H1 (cell line): Measurements from ENCODE around the gene NEUROG1. TPM values are rescaled to one million over a fixed set of nuclear protein-coding genes. Genes with fewer than 3 reads are reported as not detected.

Source experiments
- CTCF ChIA-PET: fragments of 300-600 bp; sonication (Branson Sonifier 250); formaldehyde crosslinking; loops from one replicate; lab custom pipeline; 2021; ENCODE audit not compliant: partially characterized antibody; lab: Charles Lee
- POLR2A ChIA-PET: fragments of 300-600 bp; sonication (Branson Sonifier 250); formaldehyde crosslinking; loops from one replicate; lab custom pipeline; 2021; ENCODE audit warnings: inconsistent platforms; ENCODE audit not compliant: partially characterized antibody; lab: Charles Lee
- DNase-seq, 2 experiments: peaks; one replicate each; pipeline versions ENCODE4 v3.0.0 to v3.0.0-alpha.2; 2010 to 2022; ENCODE audit warnings: low spot score in 2 of 2, low read depth in 1 of 2, mixed read lengths in 1 of 2
- FAIRE-seq: peaks from 2 replicates; lab custom pipeline; 2011; peaks lifted over from hg19 to GRCh38; lab: Jason Lieb, UNC
- H2AFZ ChIP-seq: 2 replicates; pipeline ENCODE4 v1.8.1; 2012; ENCODE audit warnings: low read length, inconsistent platforms
- H2AK5ac ChIP-seq: 2 replicates; pipeline ENCODE4 v1.6.1; 2013; ENCODE audit warnings: low read depth, low read length
- H2BK120ac ChIP-seq: replicated peaks from 2 replicates; pipeline ENCODE3; 2013; ENCODE audit warnings: low read depth, low read length, inconsistent platforms
- H2BK12ac ChIP-seq: 2 replicates; pipeline ENCODE4 v1.6.1; 2013; ENCODE audit warnings: low read depth, low read length
- H2BK15ac ChIP-seq: 2 replicates; pipeline ENCODE4 v1.6.1; 2013; ENCODE audit warnings: low read length
- H2BK20ac ChIP-seq: 2 replicates; pipeline ENCODE4 v1.6.1; 2013; ENCODE audit warnings: low read length
- H2BK5ac ChIP-seq: 2 replicates; pipeline ENCODE4 v1.6.1; 2013; ENCODE audit warnings: low read depth, low read length
- H3K14ac ChIP-seq: 2 replicates; pipeline ENCODE4 v1.6.1; 2013; ENCODE audit warnings: inconsistent platforms; ENCODE audit not compliant: insufficient read length
- H3K18ac ChIP-seq: 2 replicates; pipeline ENCODE4 v1.6.1; 2013; ENCODE audit warnings: low read length; ENCODE audit errors: extremely low read depth
- H3K23ac ChIP-seq: 2 replicates; pipeline ENCODE4 v1.6.1; 2013; ENCODE audit warnings: inconsistent platforms; ENCODE audit not compliant: insufficient read length
- H3K23me2 ChIP-seq: 2 replicates; pipeline ENCODE4 v1.6.1; 2013; ENCODE audit warnings: low read depth, low read length
- H3K27ac ChIP-seq: 2 replicates; pipeline ENCODE4 v1.6.1; 2011; ENCODE audit warnings: low read depth, low read length, inconsistent platforms
- H3K27me3 ChIP-seq, 4 experiments: replicated peaks in 1 of 4; 1 replicate in 1 of 4; 2 replicates in 3 of 4; pipeline versions ENCODE4 v1.6.1 to v1.8.1; 2011 to 2013; ENCODE audit warnings: low read length in 3 of 4, mild to moderate bottlenecking in 3 of 4, inconsistent platforms in 2 of 4, mixed read lengths in 2 of 4, moderate library complexity in 1 of 4; ENCODE audit not compliant: control insufficient read depth in 3 of 4, insufficient read depth in 3 of 4; ENCODE audit errors: extremely low read depth in 1 of 4
- H3K36me3 ChIP-seq, 4 experiments: 2 replicates each; pipeline versions ENCODE4 v1.6.1 to v1.8.1; 2011 to 2013; ENCODE audit warnings: mild to moderate bottlenecking in 4 of 4, low read length in 3 of 4, moderate library complexity in 2 of 4, control low read depth in 1 of 4, inconsistent platforms in 1 of 4; ENCODE audit not compliant: insufficient read depth in 4 of 4, control insufficient read depth in 2 of 4
- H3K4ac ChIP-seq: replicated peaks from 2 replicates; pipeline ENCODE3; 2013; ENCODE audit warnings: low read length, low read depth, mixed read lengths, inconsistent platforms; ENCODE audit not compliant: insufficient read length
- H3K4me1 ChIP-seq, 4 experiments: replicated peaks in 1 of 4; 1 replicate in 1 of 4; 2 replicates in 3 of 4; pipeline versions ENCODE4 v1.6.1 to v1.8.1; 2011 to 2013; ENCODE audit warnings: low read length in 3 of 4, inconsistent platforms in 2 of 4, mixed read lengths in 1 of 4; ENCODE audit not compliant: insufficient read depth in 4 of 4, control insufficient read depth in 3 of 4
- H3K4me2 ChIP-seq, 2 experiments: 2 replicates each; pipeline versions ENCODE4 v1.6.1 to v1.8.1; 2011 to 2013; ENCODE audit warnings: low read depth in 2 of 2, low read length in 2 of 2, control low read depth in 1 of 2, inconsistent platforms in 1 of 2, mild to moderate bottlenecking in 1 of 2; ENCODE audit not compliant: insufficient read depth in 1 of 2
- H3K4me3 ChIP-seq, 4 experiments: fragments of 200-600, 300-600 bp in 1 of 4; sonication (generic), shearing (Covaris generic), sonication (Bioruptor Twin) in 1 of 4; 2 replicates each; pipeline versions ENCODE4 v1.5.1 to v1.8.1; 2011 to 2016; ENCODE audit warnings: low read length in 4 of 4, low read depth in 3 of 4, control low read depth in 2 of 4, inconsistent platforms in 2 of 4, mild to moderate bottlenecking in 2 of 4, mixed read lengths in 1 of 4, moderate library complexity in 1 of 4; ENCODE audit not compliant: insufficient read depth in 2 of 4; ENCODE audit errors: extremely low read depth in 1 of 4
- H3K56ac ChIP-seq: replicated peaks from 2 replicates; pipeline ENCODE3; 2013; ENCODE audit warnings: low read depth, mild to moderate bottlenecking, mixed read lengths, low read length, inconsistent platforms; ENCODE audit not compliant: insufficient read length
- H3K79me1 ChIP-seq: 2 replicates; pipeline ENCODE4 v1.6.1; 2013; ENCODE audit warnings: low read depth, low read length, control low read depth
- H3K79me2 ChIP-seq, 2 experiments: 2 replicates each; pipeline versions ENCODE4 v1.6.1 to v1.8.1; 2012 to 2013; ENCODE audit warnings: low read length in 2 of 2, mild to moderate bottlenecking in 2 of 2, inconsistent platforms in 1 of 2; ENCODE audit not compliant: insufficient read depth in 2 of 2, control insufficient read depth in 1 of 2
- H3K9ac ChIP-seq, 4 experiments: replicated peaks in 1 of 4; 1 replicate in 1 of 4; 2 replicates in 3 of 4; pipeline versions ENCODE4 v1.6.1 to v1.8.1; 2011 to 2013; ENCODE audit warnings: low read depth in 3 of 4, low read length in 3 of 4, control low read depth in 2 of 4, mild to moderate bottlenecking in 2 of 4, moderate library complexity in 2 of 4, inconsistent platforms in 1 of 4; ENCODE audit errors: extremely low read depth in 1 of 4
- H3K9me3 ChIP-seq, 2 experiments: 2 replicates each; pipeline versions ENCODE4 v1.6.1 to v1.8.1; 2012 to 2013; ENCODE audit warnings: mild to moderate bottlenecking in 2 of 2, moderate library complexity in 2 of 2, control low read depth in 1 of 2, inconsistent platforms in 1 of 2, low read depth in 1 of 2, low read length in 1 of 2, mixed read lengths in 1 of 2; ENCODE audit not compliant: insufficient read depth in 2 of 2
- H4K20me1 ChIP-seq, 2 experiments: replicated peaks in 1 of 2; 2 replicates each; pipeline versions ENCODE3 to v1.8.1; 2011 to 2013; ENCODE audit warnings: inconsistent platforms in 2 of 2, low read length in 2 of 2, mild to moderate bottlenecking in 1 of 2; ENCODE audit not compliant: insufficient read depth in 2 of 2, control insufficient read depth in 1 of 2
- H4K5ac ChIP-seq: 2 replicates; pipeline ENCODE4 v1.6.1; 2013; ENCODE audit warnings: low read length, low read depth, mixed read lengths, inconsistent platforms; ENCODE audit not compliant: insufficient read length
- H4K8ac ChIP-seq: 2 replicates; pipeline ENCODE4 v1.8.0; 2013; ENCODE audit warnings: mild to moderate bottlenecking, moderate library complexity, low read length, inconsistent platforms; ENCODE audit not compliant: insufficient read depth; ENCODE audit errors: extremely low read depth
- H4K91ac ChIP-seq: replicated peaks from 2 replicates; pipeline ENCODE3; 2013; ENCODE audit warnings: low read length, mixed read lengths, inconsistent platforms; ENCODE audit not compliant: insufficient read length
- CBX5 ChIP-seq: fragments of 300-800, 300-1000 bp; sonication (generic); IDR thresholded peaks from 2 replicates; pipeline ENCODE4 v1.7.1; 2016; ENCODE audit warnings: antibody characterized with exemption, low read length, low read depth
- CHD2 ChIP-seq: IDR thresholded peaks from 2 replicates; pipeline ENCODE4 v1.6.1; 2012; ENCODE audit warnings: low read length, improper control_type of control experiment
- CTCF ChIP-seq, 3 experiments: IDR thresholded peaks; 1 replicate in 2 of 3; 2 replicates in 1 of 3; pipeline versions ENCODE4 v1.5.1 to v1.6.1; 2011; ENCODE audit warnings: low read length in 3 of 3, mild to moderate bottlenecking in 3 of 3, inconsistent platforms in 2 of 3, low read depth in 1 of 3, moderate library complexity in 1 of 3; ENCODE audit not compliant: insufficient read depth in 1 of 3; ENCODE audit errors: control extremely low read depth in 1 of 3
- JUN ChIP-seq: IDR thresholded peaks from 2 replicates; pipeline ENCODE4 v1.6.1; 2011; ENCODE audit warnings: low read depth, mild to moderate bottlenecking, improper control_type of control experiment, low read length
- SUZ12 ChIP-seq: fragments of 200-600 bp; sonication (generic); IDR thresholded peaks from 2 replicates; pipeline ENCODE4 v1.6.1; 2012; ENCODE audit warnings: mild to moderate bottlenecking, inconsistent platforms, low read length, moderate library complexity, mixed read lengths
- TBP ChIP-seq: IDR thresholded peaks from 2 replicates; pipeline ENCODE4 v1.6.1; 2011; ENCODE audit warnings: low read depth, low read length, improper control_type of control experiment
- WGBS, 2 experiments: shearing (Covaris generic) in 1 of 2; methylation state at CpG; one replicate each; pipeline versions ENCODE4 v1.1.6 to v1.1.7; 2013 to 2015; ENCODE audit warnings: low lambda C conversion rate in 2 of 2, mixed read lengths in 2 of 2, inconsistent platforms in 1 of 2, low coverage in 1 of 2, missing lambda C conversion rate in 1 of 2; ENCODE audit not compliant: insufficient replicate concordance in 2 of 2, insufficient coverage in 1 of 2, insufficient read length in 1 of 2; ENCODE audit errors: extremely low coverage in 1 of 2, missing lambda C conversion rate in 1 of 2; 5-methylcytosine and 5-hydroxymethylcytosine counted together
- polyA plus RNA-seq, 7 experiments: library from polyadenylated mRNA; depleted of rRNA in 3 of 7; stranded (reverse) in 5 of 7; unstranded in 2 of 7; fragments of >200 nt in 5 of 7; fragments of 200-250 nt in 2 of 7; gene quantifications; 1 replicate in 5 of 7; 2 replicates in 1 of 7; 4 replicates in 1 of 7; pipeline versions ENCODE4 v1.2.1 to v1.2.3, GENCODE V29; 2011 to 2013; ENCODE audit warnings: missing spikeins in 2 of 7, mixed read lengths in 2 of 7
- total RNA-seq: library from RNA; stranded (reverse); fragmentation: NEBNext Ultra II Directional; extraction: Animal tissue kit (Norgen Biotek cat#: 25700); gene quantifications from 2 replicates; pipeline ENCODE4 v1.2.1, GENCODE V29; 2021

The NEUROG1 gene
- total and polyA plus RNA-seq, 2 of the 8 experiments (the other 6 are each of a cell fraction or from before 2014, with no cell fraction given) = not detected

DNA sequence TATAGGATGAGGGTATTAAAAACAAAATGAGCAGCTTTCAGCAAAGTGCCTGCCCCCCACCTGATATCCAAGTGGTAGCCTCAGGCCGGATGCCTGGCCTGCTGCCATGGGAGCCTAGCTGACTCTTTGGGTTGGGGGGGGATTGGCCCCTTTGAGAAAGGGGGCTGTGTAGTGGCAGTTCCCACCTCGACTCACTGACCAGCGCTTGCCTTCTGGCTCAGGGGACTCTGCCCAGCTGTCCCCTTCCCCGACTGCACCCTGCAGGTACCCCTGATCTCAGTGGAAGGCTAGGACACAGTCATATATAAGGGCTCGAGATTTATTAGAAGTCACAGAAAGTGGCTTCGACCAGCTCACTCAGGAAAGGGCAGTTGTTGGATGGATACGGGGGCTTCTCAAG, 1.5 kb upstream of the NEUROG1 start:
- H2BK20ac ChIP-seq = no peak overlapping the region
- H3K79me1 ChIP-seq = no peaks in the 10 kb centered on the region
- POLR2A ChIA-PET = no interaction called here
- H3K36me3 ChIP-seq = peaks cover 0 to 11% (median 0%) of the 10 kb centered on the region in 4 experiments; a peak in 2 of 8 replicates
- H3K14ac ChIP-seq = no peak overlapping the region
- no peak overlapping the region for H3K4me3 ChIP-seq
- no peaks in the 10 kb centered on the region for H3K79me2 ChIP-seq
- H3K4me2 ChIP-seq = peak overlapping the region in 1 of 2 experiments; percentile 72; a peak in 1 of 4 replicates
- no peak overlapping the region for H2BK5ac ChIP-seq
- no peak overlapping the region for H4K91ac ChIP-seq
- no peak overlapping the region for H2BK12ac ChIP-seq
- DNase-seq = no peak
- no peak overlapping the region for H2BK120ac ChIP-seq
- H3K27ac ChIP-seq = no peak overlapping the region
- H3K27me3 ChIP-seq = peaks cover 99 to 100% (median 100%) of the 10 kb centered on the region in 4 experiments
- 57% methylated on average over 7 of the region's 7 CpGs; no CpG with 5 or more reads in 1 of the 2 experiments for WGBS, 2 experiments
- CTCF ChIA-PET = interaction anchor here (0.8 to 7.0 kb wide), 7 partner anchors 15 to 72 kb away, joined by 3 to 77 read pairs (median 4); no protein-coding TSS in a partner anchor
- H3K23me2 ChIP-seq = peaks cover 10% of the 10 kb centered on the region; the same call in 1 of the 2 replicates
- no peak overlapping the region for H4K5ac ChIP-seq
- no peak overlapping the region for H2BK15ac ChIP-seq
- no peak overlapping the region for H3K18ac ChIP-seq
- H3K23ac ChIP-seq = no peak overlapping the region
- peaks cover 0 to 12% (median 11%) of the 10 kb centered on the region in 4 experiments; a peak in 6 of 7 replicates for H3K4me1 ChIP-seq
- TF ChIP-seq CHD2 (no peak), CTCF (IDR thresholded peaks at IDR 0.05; ENCODE audit: control extremely low read depth in 1 of 3, insufficient read depth in 1 of 3, low read depth in 1 of 3, low read length in 3 of 3) (no peak), SUZ12 (no peak), TBP (no peak), JUN (no peak), CBX5 (no peak)
- TF ChIP-seq, all 59 proteins: peak for 0
- H2AK5ac ChIP-seq = no peak overlapping the region
- no peak overlapping the region for H2AFZ ChIP-seq
- no peak overlapping the region for H3K4ac ChIP-seq
- H4K8ac ChIP-seq = no peak overlapping the region
- FAIRE-seq = no peak
- no peak overlapping the region for H3K56ac ChIP-seq
- H3K9ac ChIP-seq = no peak overlapping the region
- H4K20me1 ChIP-seq = peaks cover 24 to 37% of the 10 kb centered on the region in 2 experiments
- peaks cover 9 to 15% of the 10 kb centered on the region in 2 experiments for H3K9me3 ChIP-seq
